Activated naive CD8-positive, alpha-beta T cell treated with anti-CD3 and anti-CD28 coated beads, Interleukin-2, amount 50 U/mL, for 24 hours (primary cell): Measurements from ENCODE around the gene EPHA8.

Experiments
- ATAC-seq: fragments of 150-1000 bp; cut with Tn5 transposase; one replicate; pipeline ENCODE4 v1.10.0; 2021
- DNase-seq: peaks from one replicate; pipeline ENCODE4 v3.0.0; 2021
- H3K27ac Mint-ChIP-seq: one replicate; pipeline ENCODE4 v1.8.0; 2021; ENCODE audit warnings: mild to moderate bottlenecking, mixed read lengths
- H3K27me3 Mint-ChIP-seq: one replicate; pipeline ENCODE4 v1.8.0; 2021; ENCODE audit warnings: mixed read lengths
- H3K36me3 Mint-ChIP-seq: one replicate; pipeline ENCODE4 v1.8.0; 2021; ENCODE audit warnings: low read depth, mixed read lengths
- H3K4me1 Mint-ChIP-seq: one replicate; pipeline ENCODE4 v1.8.0; 2021; ENCODE audit warnings: mixed read lengths
- H3K4me3 Mint-ChIP-seq: one replicate; pipeline ENCODE4 v1.8.0; 2021; ENCODE audit warnings: mild to moderate bottlenecking, moderate library complexity, mixed read lengths
- H3K9me3 Mint-ChIP-seq: one replicate; pipeline ENCODE4 v1.8.0; 2021; ENCODE audit warnings: mixed read lengths

Gene EPHA8

GRCh38 chr1:22528451-22528850, 34.8 kb upstream of the EPHA8 start:
- Mint-ChIP-seq H3K4me1 (no peaks in the 10 kb centered on the region), H3K36me3 (peaks cover 21% of the 10 kb centered on the region), H3K9me3 (no peaks in the 10 kb centered on the region), H3K27ac (no peak overlapping the region), H3K27me3 (no peaks in the 10 kb centered on the region), H3K4me3 (no peak overlapping the region)
- ATAC-seq = no peak
- DNase-seq = no peak

GRCh38 chr1:22529901-22530621, 33.2 kb upstream of the EPHA8 start:
- Mint-ChIP-seq H3K9me3 (no peaks in the 10 kb centered on the region), H3K4me3 (no peak overlapping the region), H3K36me3 (peaks cover 9% of the 10 kb centered on the region), H3K27me3 (no peaks in the 10 kb centered on the region), H3K4me1 (no peaks in the 10 kb centered on the region), H3K27ac (no peak overlapping the region)
- ATAC-seq = no peak
- DNase-seq = no peak

- DNase-seq (no peak), ATAC-seq (no peak)
- Mint-ChIP-seq H3K4me1 (no peaks in the 10 kb centered on the region), H3K4me3 (no peak overlapping the region), H3K36me3 (peaks cover 5% of the 10 kb centered on the region), H3K27me3 (no peaks in the 10 kb centered on the region), H3K9me3 (no peaks in the 10 kb centered on the region), H3K27ac (no peak overlapping the region)
These were observed 32.6 kb upstream of the EPHA8 start for GRCh38 chr1:22530715-22531114.

GRCh38 chr1:22531251-22531650, 32.0 kb upstream of the EPHA8 start:
- H3K4me3 Mint-ChIP-seq = no peak overlapping the region
- H3K4me1 Mint-ChIP-seq = no peaks in the 10 kb centered on the region
- ATAC-seq (no peak), DNase-seq (no peak)
- peaks cover 5% of the 10 kb centered on the region for H3K36me3 Mint-ChIP-seq
- H3K27ac Mint-ChIP-seq = no peak overlapping the region
- H3K27me3 Mint-ChIP-seq = no peaks in the 10 kb centered on the region
- H3K9me3 Mint-ChIP-seq = no peaks in the 10 kb centered on the region

GRCh38 chr1:22533244-22533895, 29.9 kb upstream of the EPHA8 start:
- Mint-ChIP-seq H3K27me3 (no peaks in the 10 kb centered on the region), H3K27ac (no peak overlapping the region), H3K9me3 (no peaks in the 10 kb centered on the region), H3K4me3 (no peak overlapping the region), H3K4me1 (no peaks in the 10 kb centered on the region), H3K36me3 (peaks cover 2% of the 10 kb centered on the region)
- no peak for ATAC-seq
- DNase-seq = no peak

- Mint-ChIP-seq H3K4me1 (peaks cover 8% of the 10 kb centered on the region), H3K27me3 (no peaks in the 10 kb centered on the region), H3K9me3 (no peaks in the 10 kb centered on the region), H3K36me3 (no peaks in the 10 kb centered on the region), H3K27ac (no peak overlapping the region), H3K4me3 (no peak overlapping the region)
- DNase-seq (no peak), ATAC-seq (no peak)
These were observed 28.3 kb upstream of the EPHA8 start for GRCh38 chr1:22534951-22535350.

- H3K36me3 Mint-ChIP-seq = no peaks in the 10 kb centered on the region
- no peak overlapping the region for H3K4me3 Mint-ChIP-seq
- no peak for ATAC-seq
- no peak for DNase-seq
- H3K9me3 Mint-ChIP-seq = no peaks in the 10 kb centered on the region
- no peak overlapping the region for H3K27ac Mint-ChIP-seq
- no peaks in the 10 kb centered on the region for H3K27me3 Mint-ChIP-seq
- peaks cover 8% of the 10 kb centered on the region for H3K4me1 Mint-ChIP-seq
These were observed 27.9 kb upstream of the EPHA8 start for GRCh38 chr1:22535399-22535798.

GRCh38 chr1:22536506-22536905, 26.8 kb upstream of the EPHA8 start:
- DNase-seq (no peak), ATAC-seq (no peak)
- H3K9me3 Mint-ChIP-seq = no peaks in the 10 kb centered on the region
- H3K27ac Mint-ChIP-seq = no peak overlapping the region
- H3K36me3 Mint-ChIP-seq = no peaks in the 10 kb centered on the region
- peaks cover 8% of the 10 kb centered on the region for H3K4me1 Mint-ChIP-seq
- H3K27me3 Mint-ChIP-seq = no peaks in the 10 kb centered on the region
- H3K4me3 Mint-ChIP-seq = no peak overlapping the region

- no peaks in the 10 kb centered on the region for H3K36me3 Mint-ChIP-seq
- H3K27ac Mint-ChIP-seq = no peak overlapping the region
- ATAC-seq (no peak), DNase-seq (no peak)
- H3K4me1 Mint-ChIP-seq = peaks cover 8% of the 10 kb centered on the region
- H3K9me3 Mint-ChIP-seq = no peaks in the 10 kb centered on the region
- no peak overlapping the region for H3K4me3 Mint-ChIP-seq
- no peaks in the 10 kb centered on the region for H3K27me3 Mint-ChIP-seq
These were observed 25.7 kb upstream of the EPHA8 start for GRCh38 chr1:22537441-22538139.

- Mint-ChIP-seq H3K4me3 (no peak overlapping the region), H3K9me3 (no peaks in the 10 kb centered on the region), H3K27ac (no peak overlapping the region), H3K4me1 (peaks cover 8% of the 10 kb centered on the region), H3K36me3 (no peaks in the 10 kb centered on the region), H3K27me3 (no peaks in the 10 kb centered on the region)
- DNase-seq (no peak), ATAC-seq (no peak)
These were observed 23.7 kb upstream of the EPHA8 start for GRCh38 chr1:22539510-22540118.

GRCh38 chr1:22540337-22540736, 23.0 kb upstream of the EPHA8 start:
- Mint-ChIP-seq H3K9me3 (no peaks in the 10 kb centered on the region), H3K36me3 (no peaks in the 10 kb centered on the region), H3K27me3 (peaks cover under 1% of the 10 kb centered on the region), H3K4me3 (no peak overlapping the region), H3K27ac (no peak overlapping the region), H3K4me1 (peaks cover 8% of the 10 kb centered on the region)
- ATAC-seq = no peak
- DNase-seq = no peak

GRCh38 chr1:22542886-22543285, 20.4 kb upstream of the EPHA8 start:
- no peaks in the 10 kb centered on the region for H3K36me3 Mint-ChIP-seq
- H3K27ac Mint-ChIP-seq = no peak overlapping the region
- ATAC-seq = no peak
- H3K4me1 Mint-ChIP-seq = peaks cover 8% of the 10 kb centered on the region
- H3K9me3 Mint-ChIP-seq = no peaks in the 10 kb centered on the region
- DNase-seq = no peak
- H3K4me3 Mint-ChIP-seq = no peak overlapping the region
- H3K27me3 Mint-ChIP-seq = peaks cover 14% of the 10 kb centered on the region

GRCh38 chr1:22543679-22544078, 19.6 kb upstream of the EPHA8 start:
- Mint-ChIP-seq H3K36me3 (no peaks in the 10 kb centered on the region), H3K4me1 (peaks cover 8% of the 10 kb centered on the region), H3K27me3 (peaks cover 21% of the 10 kb centered on the region), H3K4me3 (no peak overlapping the region), H3K27ac (no peak overlapping the region), H3K9me3 (no peaks in the 10 kb centered on the region)
- DNase-seq (no peak), ATAC-seq (no peak)

GRCh38 chr1:22544606-22545005, 18.7 kb upstream of the EPHA8 start:
- Mint-ChIP-seq H3K4me3 (no peak overlapping the region), H3K4me1 (peaks cover under 1% of the 10 kb centered on the region), H3K27ac (no peak overlapping the region), H3K9me3 (no peaks in the 10 kb centered on the region), H3K36me3 (no peaks in the 10 kb centered on the region), H3K27me3 (peaks cover 26% of the 10 kb centered on the region)
- DNase-seq (no peak), ATAC-seq (no peak)

GRCh38 chr1:22545141-22545540, 18.1 kb upstream of the EPHA8 start:
- Mint-ChIP-seq H3K9me3 (no peaks in the 10 kb centered on the region), H3K27me3 (peaks cover 29% of the 10 kb centered on the region), H3K4me1 (no peaks in the 10 kb centered on the region), H3K4me3 (no peak overlapping the region), H3K36me3 (no peaks in the 10 kb centered on the region), H3K27ac (no peak overlapping the region)
- DNase-seq = no peak
- no peak for ATAC-seq
